HG02840 (cell line): ENCODE data around the gene SCN4A.
"Not testable (repeated sequence)": the region's sequence is repeated elsewhere in the genome, so short reads cannot be mapped to it uniquely, and the experiment has no call there.

Experiments
- ATAC-seq: cut with Tn5 transposase; IDR thresholded peaks from one replicate; pipeline ENCODE4 v1.9.1; 2021; ENCODE audit warnings: mild to moderate bottlenecking, moderate library complexity, moderate number of reproducible peaks; ENCODE audit not compliant: unreplicated experiment, low FRiP score

The SCN4A gene

DNA sequence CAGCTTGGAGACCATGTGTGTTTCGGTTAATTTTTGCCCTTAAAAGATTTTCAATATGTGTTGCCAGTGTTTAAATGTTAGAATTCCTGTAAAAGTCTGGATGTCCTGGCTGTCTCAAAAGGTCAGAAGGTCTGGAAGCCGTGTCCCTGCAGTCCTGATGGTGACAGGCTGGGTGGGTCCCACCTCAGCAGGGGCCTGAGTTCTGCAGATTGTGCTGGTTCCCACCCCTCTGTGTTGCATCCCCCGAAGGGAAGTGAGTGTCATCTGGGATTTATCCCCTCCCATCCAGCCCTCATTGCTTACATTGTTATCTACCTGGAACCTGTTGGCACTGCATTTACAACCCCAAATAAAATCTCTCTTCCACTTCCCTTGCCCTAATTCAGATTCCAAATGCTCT is 78.7 kb downstream of the SCN4A start:
- ATAC-seq, result not testable (repeated sequence)

DNA sequence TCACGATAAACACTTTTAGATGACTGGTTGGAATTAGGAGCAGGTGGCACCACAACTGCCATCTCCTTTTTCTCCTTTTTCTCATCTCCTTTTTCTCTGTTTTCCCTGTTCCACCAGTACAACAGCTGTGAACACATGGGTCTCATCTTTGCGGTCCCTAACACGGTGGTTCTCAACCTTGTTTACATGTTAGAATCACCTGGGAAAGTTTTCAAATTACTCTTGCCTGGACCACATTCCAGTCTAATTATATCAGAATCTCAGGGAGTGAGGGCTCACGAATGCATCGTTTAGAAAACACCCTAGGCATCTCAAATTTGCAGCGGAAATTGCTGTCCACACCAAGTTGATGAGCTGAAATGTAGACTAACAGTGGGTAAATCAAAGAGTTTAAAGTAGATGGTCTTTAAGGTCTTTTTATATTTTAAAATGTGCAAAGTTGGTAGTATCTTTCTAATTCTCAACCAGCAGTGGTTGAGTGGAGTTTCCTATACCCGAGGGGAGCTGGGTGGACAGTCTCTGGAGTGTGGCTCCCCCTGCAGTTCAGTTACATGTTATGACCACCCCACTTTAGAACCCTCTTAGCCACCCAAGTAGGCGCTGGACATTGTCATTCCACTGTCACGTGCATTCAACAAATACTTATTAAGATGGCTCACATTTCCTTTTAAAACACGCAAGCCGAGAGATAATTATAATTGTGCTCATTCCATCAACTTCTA is 80.2 kb downstream of the SCN4A start:
- not testable (repeated sequence) for ATAC-seq

DNA sequence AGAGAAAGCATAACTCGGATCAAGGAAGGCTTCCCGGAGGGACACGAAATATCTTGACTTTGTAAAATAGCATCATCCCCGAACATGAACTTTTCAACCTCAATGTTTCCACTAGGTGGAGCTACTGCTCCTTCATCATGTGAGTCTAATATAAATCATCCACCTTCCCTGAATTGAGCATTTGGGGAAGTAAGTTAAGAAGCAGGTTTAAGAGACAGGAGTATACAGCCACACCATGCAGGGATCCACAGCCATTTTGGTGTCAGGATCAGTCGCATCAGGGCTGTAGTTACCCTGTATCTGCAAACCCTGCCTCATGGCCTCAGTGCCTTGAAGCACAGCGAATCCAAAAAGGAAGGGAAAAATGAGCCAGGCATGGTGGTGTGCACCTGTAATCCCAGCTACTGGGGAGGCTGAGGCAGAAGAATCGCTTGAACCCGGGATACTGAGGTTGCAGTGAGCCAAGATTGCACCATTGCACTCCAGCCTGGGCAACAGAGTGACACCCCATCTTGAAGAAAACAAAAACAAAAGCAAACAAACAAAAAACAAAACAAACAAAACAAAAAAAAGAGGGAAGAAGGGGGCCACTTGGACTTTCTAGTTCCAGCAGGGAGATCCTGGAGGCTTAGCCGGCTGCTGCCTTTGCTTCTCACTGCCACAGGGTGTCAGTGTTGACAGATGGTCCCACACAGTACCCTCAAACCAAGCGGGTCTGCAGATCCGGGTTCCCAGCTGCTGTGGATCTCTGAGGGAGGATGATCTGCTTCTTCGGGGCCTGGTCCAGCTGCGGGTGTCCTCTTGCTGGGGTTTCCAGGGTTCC is 83.5 kb downstream of the SCN4A start:
- ATAC-seq, result not testable (repeated sequence)
